Measurements from ENCODE around the gene ACOX3.

ACOX3 gene

DNA sequence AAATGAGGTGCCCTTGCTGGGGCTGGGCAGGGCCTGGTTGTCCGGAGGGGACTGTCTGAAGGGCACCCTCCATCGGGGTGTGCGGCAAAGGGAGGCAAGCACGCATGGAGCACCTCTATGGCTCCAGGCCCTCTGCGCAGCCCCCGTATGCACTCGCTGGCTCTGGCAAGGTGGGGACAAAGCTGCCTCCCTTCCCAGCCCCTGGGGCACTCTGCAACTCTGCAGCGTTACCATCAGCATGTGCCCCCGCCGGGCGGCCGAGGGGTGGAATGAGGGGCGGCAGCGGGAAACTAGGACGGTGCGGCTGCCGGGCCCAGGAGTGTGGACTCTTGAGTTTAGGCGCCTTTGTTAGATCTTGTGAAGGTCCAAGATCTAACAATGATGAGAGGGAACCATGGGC lies 26.5 kb upstream of the ACOX3 start:
- peaks cover 47% of the 10 kb centered on the region for H3K36me3 ChIP-seq (ENCODE audit: control insufficient read depth, insufficient read depth, low read length)
- H3K4me3 ChIP-seq (ENCODE audit: insufficient read depth, low read depth, low read length, poor library complexity, severe bottlenecking): no peak overlapping the region
- no peaks in the 10 kb centered on the region for H3K4me1 ChIP-seq (ENCODE audit: control insufficient read depth, insufficient read depth, low read length, poor library complexity, severe bottlenecking)
- no peaks in the 10 kb centered on the region for H3K27me3 ChIP-seq (replicated peaks; ENCODE audit: control insufficient read depth, insufficient read depth, low read length, poor library complexity, severe bottlenecking)
- H3K27ac ChIP-seq (ENCODE audit: insufficient read depth, low read length, poor library complexity, severe bottlenecking): no peak overlapping the region
- no peaks in the 10 kb centered on the region for H3K9me3 ChIP-seq (ENCODE audit: control insufficient read depth, low read length)
- DNase-seq: no peak

DNA sequence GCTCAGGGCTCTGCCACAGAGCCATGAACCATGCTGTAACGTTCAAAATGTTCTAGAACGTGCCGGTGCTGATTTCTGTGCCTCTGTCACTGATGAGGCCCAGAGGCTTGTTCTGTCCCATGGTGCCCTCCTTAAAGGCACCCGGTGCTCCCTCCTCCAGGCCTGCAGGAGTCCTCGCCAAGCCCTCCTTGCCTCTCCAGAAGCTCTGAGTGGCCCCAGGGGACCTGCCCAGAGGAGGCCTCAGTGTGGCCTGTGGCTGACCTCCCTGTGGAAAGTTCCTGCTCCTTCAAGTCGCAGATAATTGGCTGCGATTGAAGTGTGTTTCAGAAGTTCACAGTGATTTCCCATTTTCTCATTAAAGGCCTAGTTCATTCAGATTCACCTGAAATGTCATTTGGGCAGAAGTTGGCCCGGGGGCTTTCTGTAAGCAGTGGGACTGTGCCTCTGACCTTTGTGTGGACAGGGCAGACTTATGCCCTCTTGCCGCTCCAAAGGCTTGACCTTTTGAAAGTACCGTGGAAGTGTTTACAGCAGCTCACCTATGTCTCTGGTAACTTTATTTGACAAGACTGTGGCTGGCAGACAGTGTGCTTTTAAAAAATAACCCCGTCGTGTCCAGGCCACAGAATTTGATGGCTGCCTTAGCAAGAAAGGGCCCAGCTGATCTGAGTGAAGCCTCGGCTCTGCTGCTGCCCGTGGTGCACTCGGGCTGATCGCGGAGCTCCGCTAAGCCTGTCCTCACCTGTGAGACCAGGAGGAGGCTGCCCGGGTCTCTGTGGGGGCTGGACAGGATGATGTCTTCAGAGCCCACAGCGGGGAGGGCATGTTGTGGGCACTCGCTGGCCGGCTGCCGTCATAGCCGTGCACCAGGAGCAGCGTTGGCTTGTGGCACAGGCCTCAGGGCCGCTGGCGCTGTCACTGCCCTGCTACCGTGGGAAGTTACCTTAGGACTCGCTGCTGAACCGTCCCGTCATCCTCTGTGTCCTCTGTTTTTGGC lies 25.4 kb upstream of the ACOX3 start:
- no peak overlapping the region for H3K27ac ChIP-seq (ENCODE audit: insufficient read depth, low read length, poor library complexity, severe bottlenecking)
- no peak for DNase-seq
- H3K36me3 ChIP-seq (ENCODE audit: control insufficient read depth, insufficient read depth, low read length): peaks cover 47% of the 10 kb centered on the region
- no peak overlapping the region for H3K4me3 ChIP-seq (ENCODE audit: insufficient read depth, low read depth, low read length, poor library complexity, severe bottlenecking)
- H3K9me3 ChIP-seq (ENCODE audit: control insufficient read depth, low read length): no peaks in the 10 kb centered on the region
- no peaks in the 10 kb centered on the region for H3K4me1 ChIP-seq (ENCODE audit: control insufficient read depth, insufficient read depth, low read length, poor library complexity, severe bottlenecking)
- no peaks in the 10 kb centered on the region for H3K27me3 ChIP-seq (replicated peaks; ENCODE audit: control insufficient read depth, insufficient read depth, low read length, poor library complexity, severe bottlenecking)

DNA sequence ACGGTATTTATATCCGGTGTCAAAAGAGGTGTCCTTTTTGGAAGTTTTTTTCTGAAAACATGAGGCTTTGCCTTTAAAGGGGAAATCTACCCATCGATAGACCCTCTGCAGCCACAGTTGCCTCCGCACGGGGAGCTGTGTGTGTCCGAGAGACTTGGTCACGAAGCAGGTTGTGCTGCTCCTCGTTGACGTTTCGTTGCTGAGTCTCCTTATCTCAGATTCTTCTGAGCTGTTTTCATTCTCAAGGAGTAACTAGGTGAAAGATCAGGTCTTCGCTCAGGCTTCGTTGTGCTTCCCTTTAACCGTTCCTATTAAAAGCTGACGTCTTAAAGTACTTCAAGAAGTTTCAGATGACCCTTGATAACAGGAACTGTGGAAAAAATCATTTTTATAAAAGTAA lies 23.9 kb upstream of the ACOX3 start:
- Histone ChIP-seq H3K27me3 (replicated peaks; ENCODE audit: control insufficient read depth, insufficient read depth, low read length, poor library complexity, severe bottlenecking) (no peaks in the 10 kb centered on the region), H3K9me3 (ENCODE audit: control insufficient read depth, low read length) (no peaks in the 10 kb centered on the region), H3K36me3 (ENCODE audit: control insufficient read depth, insufficient read depth, low read length) (peaks cover 43% of the 10 kb centered on the region), H3K27ac (ENCODE audit: insufficient read depth, low read length, poor library complexity, severe bottlenecking) (no peak overlapping the region), H3K4me1 (ENCODE audit: control insufficient read depth, insufficient read depth, low read length, poor library complexity, severe bottlenecking) (no peaks in the 10 kb centered on the region), H3K4me3 (ENCODE audit: insufficient read depth, low read depth, low read length, poor library complexity, severe bottlenecking) (no peak overlapping the region)
- no peak for DNase-seq

DNA sequence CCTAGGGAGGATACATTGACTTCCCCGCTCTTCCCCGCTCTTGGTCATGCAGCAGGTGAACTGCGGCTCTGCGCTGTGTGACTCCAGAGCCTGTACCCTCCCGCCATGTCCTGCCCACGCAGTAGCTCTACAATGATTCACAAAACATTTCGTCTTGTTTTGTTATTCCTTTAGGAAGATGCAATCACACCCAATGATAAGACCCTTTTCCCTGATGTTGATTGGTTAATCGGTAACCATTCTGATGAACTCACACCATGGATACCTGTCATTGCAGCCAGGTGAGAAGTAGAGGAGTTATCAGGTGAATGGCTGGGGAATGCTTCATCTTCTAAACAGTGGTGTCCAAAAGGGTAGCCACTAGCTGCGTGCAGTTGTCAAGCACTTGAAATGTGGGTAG lies 23.3 kb upstream of the ACOX3 start:
- Histone ChIP-seq H3K9me3 (ENCODE audit: control insufficient read depth, low read length) (no peaks in the 10 kb centered on the region), H3K4me3 (ENCODE audit: insufficient read depth, low read depth, low read length, poor library complexity, severe bottlenecking) (no peak overlapping the region), H3K36me3 (ENCODE audit: control insufficient read depth, insufficient read depth, low read length) (peaks cover 38% of the 10 kb centered on the region), H3K4me1 (ENCODE audit: control insufficient read depth, insufficient read depth, low read length, poor library complexity, severe bottlenecking) (no peaks in the 10 kb centered on the region), H3K27ac (ENCODE audit: insufficient read depth, low read length, poor library complexity, severe bottlenecking) (no peak overlapping the region), H3K27me3 (replicated peaks; ENCODE audit: control insufficient read depth, insufficient read depth, low read length, poor library complexity, severe bottlenecking) (no peaks in the 10 kb centered on the region)
- DNase-seq: no peak

DNA sequence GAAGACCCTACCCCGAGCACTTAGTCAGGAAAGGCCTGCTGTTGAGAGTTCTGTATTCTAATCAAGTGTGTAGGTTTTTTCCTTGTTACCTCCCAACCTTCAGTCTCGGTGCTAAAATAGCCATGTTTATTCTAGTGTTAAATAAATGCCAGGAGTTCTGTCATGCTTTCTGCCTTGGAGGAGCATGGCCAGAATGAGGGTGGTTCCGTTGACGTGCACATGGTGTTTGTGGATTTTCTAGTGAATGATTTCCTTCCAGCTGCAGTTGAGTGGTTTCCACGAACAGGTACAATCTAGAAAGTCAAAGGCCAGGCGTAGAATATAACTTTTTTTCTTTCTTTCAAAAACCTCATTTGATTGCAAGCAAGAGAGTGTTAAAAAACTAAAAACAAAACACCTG lies 21.1 kb upstream of the ACOX3 start:
- H3K4me3 ChIP-seq (ENCODE audit: insufficient read depth, low read depth, low read length, poor library complexity, severe bottlenecking): no peak overlapping the region
- no peaks in the 10 kb centered on the region for H3K4me1 ChIP-seq (ENCODE audit: control insufficient read depth, insufficient read depth, low read length, poor library complexity, severe bottlenecking)
- no peak for DNase-seq
- no peaks in the 10 kb centered on the region for H3K9me3 ChIP-seq (ENCODE audit: control insufficient read depth, low read length)
- H3K36me3 ChIP-seq (ENCODE audit: control insufficient read depth, insufficient read depth, low read length): peaks cover 40% of the 10 kb centered on the region
- H3K27me3 ChIP-seq (replicated peaks; ENCODE audit: control insufficient read depth, insufficient read depth, low read length, poor library complexity, severe bottlenecking): no peaks in the 10 kb centered on the region
- H3K27ac ChIP-seq (ENCODE audit: insufficient read depth, low read length, poor library complexity, severe bottlenecking): no peak overlapping the region

DNA sequence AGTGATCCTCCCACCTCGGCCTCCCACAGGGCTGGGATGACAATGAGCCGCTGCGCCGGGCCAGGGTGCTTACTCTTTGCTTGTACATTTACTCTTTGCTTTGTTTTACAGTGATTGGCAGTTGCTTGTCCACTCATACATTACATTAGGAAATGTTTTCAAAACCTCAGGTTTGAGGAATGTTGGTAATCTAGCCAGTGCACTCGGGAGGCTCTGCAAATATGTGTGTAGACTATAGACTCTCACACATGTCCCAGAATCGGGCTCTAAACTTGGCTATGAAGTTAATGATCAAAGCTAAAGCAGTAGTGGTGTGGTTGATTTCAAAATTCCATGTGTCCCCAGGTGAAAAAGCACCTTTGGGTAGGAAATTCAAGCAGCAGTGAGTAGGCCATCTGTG lies 20.6 kb upstream of the ACOX3 start:
- H3K9me3 ChIP-seq (ENCODE audit: control insufficient read depth, low read length): no peaks in the 10 kb centered on the region
- no peaks in the 10 kb centered on the region for H3K4me1 ChIP-seq (ENCODE audit: control insufficient read depth, insufficient read depth, low read length, poor library complexity, severe bottlenecking)
- no peak overlapping the region for H3K4me3 ChIP-seq (ENCODE audit: insufficient read depth, low read depth, low read length, poor library complexity, severe bottlenecking)
- H3K36me3 ChIP-seq (ENCODE audit: control insufficient read depth, insufficient read depth, low read length): peaks cover 45% of the 10 kb centered on the region
- DNase-seq: no peak
- no peak overlapping the region for H3K27ac ChIP-seq (ENCODE audit: insufficient read depth, low read length, poor library complexity, severe bottlenecking)
- no peaks in the 10 kb centered on the region for H3K27me3 ChIP-seq (replicated peaks; ENCODE audit: control insufficient read depth, insufficient read depth, low read length, poor library complexity, severe bottlenecking)

DNA sequence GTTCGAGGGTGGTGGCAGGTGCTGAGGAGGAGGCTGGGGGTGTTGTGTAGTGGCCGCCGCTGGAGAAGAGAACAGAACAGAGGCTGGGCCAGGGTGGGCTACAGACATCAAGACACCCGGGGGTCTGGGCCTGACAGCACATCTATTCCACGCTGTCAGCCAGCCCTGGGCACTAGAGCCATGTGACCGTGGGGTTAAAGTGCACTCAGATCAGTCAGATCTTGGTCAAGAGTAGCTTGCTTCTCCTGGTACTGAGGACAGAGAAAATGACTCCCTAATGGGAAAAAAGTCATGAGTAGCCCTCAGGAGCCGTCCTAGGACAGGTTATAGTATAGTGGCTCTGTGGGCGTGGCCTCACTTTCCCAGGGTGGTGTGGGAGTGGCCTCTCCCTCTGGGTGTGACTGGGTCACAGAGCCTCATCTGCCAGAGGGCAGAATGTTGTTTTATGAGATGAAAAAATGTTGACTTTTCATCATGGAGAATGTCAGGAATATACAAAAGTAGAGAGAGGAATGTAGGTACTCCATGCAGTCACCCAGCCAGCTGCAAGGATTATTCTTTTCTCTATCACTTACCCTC lies 19.4 kb upstream of the ACOX3 start:
- no peak for DNase-seq
- Histone ChIP-seq H3K4me3 (ENCODE audit: insufficient read depth, low read depth, low read length, poor library complexity, severe bottlenecking) (no peak overlapping the region), H3K9me3 (ENCODE audit: control insufficient read depth, low read length) (no peaks in the 10 kb centered on the region), H3K27ac (ENCODE audit: insufficient read depth, low read length, poor library complexity, severe bottlenecking) (no peak overlapping the region), H3K36me3 (ENCODE audit: control insufficient read depth, insufficient read depth, low read length) (peaks cover 40% of the 10 kb centered on the region), H3K4me1 (ENCODE audit: control insufficient read depth, insufficient read depth, low read length, poor library complexity, severe bottlenecking) (no peaks in the 10 kb centered on the region), H3K27me3 (replicated peaks; ENCODE audit: control insufficient read depth, insufficient read depth, low read length, poor library complexity, severe bottlenecking) (no peaks in the 10 kb centered on the region)

DNA sequence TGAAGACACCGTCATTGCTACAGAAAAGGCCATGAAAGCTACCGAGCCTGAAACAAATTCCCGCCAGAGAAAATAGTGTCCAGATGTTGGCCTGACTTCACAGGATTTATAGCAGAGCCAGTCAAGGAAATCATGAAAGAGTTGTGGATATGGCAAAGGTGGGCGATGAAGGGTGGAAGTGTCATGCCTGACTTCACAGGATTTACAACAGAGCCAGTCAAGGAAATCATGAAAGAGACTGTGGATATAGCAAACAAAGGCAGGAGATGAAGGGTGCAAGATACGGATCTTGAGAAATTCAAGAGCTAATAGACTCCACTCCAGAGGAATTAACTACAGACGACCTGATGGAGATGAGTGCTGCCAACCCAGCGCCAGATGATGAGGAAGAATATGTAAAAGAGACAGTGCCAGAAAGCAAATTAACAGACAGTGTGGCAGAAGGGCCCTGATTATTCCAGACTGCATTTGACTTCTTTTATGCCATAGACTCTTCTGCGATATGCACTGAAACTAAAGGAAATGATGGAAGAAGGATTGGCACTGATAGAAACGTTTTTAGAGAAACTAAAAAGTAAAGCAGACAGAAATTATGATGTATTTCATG lies 17.2 kb upstream of the ACOX3 start:
- Histone ChIP-seq H3K9me3 (ENCODE audit: control insufficient read depth, low read length) (no peaks in the 10 kb centered on the region), H3K36me3 (ENCODE audit: control insufficient read depth, insufficient read depth, low read length) (peaks cover 52% of the 10 kb centered on the region), H3K27me3 (replicated peaks; ENCODE audit: control insufficient read depth, insufficient read depth, low read length, poor library complexity, severe bottlenecking) (no peaks in the 10 kb centered on the region), H3K4me1 (ENCODE audit: control insufficient read depth, insufficient read depth, low read length, poor library complexity, severe bottlenecking) (no peaks in the 10 kb centered on the region), H3K27ac (ENCODE audit: insufficient read depth, low read length, poor library complexity, severe bottlenecking) (no peak overlapping the region), H3K4me3 (ENCODE audit: insufficient read depth, low read depth, low read length, poor library complexity, severe bottlenecking) (no peak overlapping the region)
- DNase-seq: no peak

DNA sequence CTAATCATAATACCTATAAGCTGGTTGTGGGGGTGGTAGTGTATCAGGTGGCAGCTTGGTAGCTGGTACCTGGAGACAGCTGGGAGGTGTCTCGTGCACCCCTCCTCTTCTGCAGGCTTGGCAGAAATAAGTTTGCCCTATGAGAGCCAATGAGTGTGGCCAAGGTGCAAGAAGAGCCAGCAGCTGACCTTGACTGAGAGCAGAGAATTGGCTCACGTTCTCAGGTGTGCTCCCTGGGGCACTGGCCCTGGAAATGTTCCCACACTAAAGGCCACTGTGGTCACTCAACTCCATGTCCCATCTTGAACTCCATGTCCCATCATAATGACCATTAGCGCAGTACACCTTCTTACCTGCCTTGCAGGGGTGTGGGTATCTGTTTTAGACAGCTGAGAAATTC lies 13.4 kb upstream of the ACOX3 start:
- no peaks in the 10 kb centered on the region for H3K4me1 ChIP-seq (ENCODE audit: control insufficient read depth, insufficient read depth, low read length, poor library complexity, severe bottlenecking)
- H3K4me3 ChIP-seq (ENCODE audit: insufficient read depth, low read depth, low read length, poor library complexity, severe bottlenecking): no peak overlapping the region
- H3K36me3 ChIP-seq (ENCODE audit: control insufficient read depth, insufficient read depth, low read length): peaks cover 65% of the 10 kb centered on the region
- H3K27me3 ChIP-seq (replicated peaks; ENCODE audit: control insufficient read depth, insufficient read depth, low read length, poor library complexity, severe bottlenecking): no peaks in the 10 kb centered on the region
- DNase-seq: no peak
- no peaks in the 10 kb centered on the region for H3K9me3 ChIP-seq (ENCODE audit: control insufficient read depth, low read length)
- H3K27ac ChIP-seq (ENCODE audit: insufficient read depth, low read length, poor library complexity, severe bottlenecking): no peak overlapping the region

Measured in effector memory CD4-positive, alpha-beta T cell (primary cell).